Right lobe of liver (tissue), 4 donors: ENCODE measurements around the gene HECTD4.

ENCODE experiments used
- CTCF ChIP-seq, 4 donors: fragments of 200-600 bp in 3 of 4; fragments of 450-650 bp in 1 of 4; IDR thresholded peaks; one replicate each; pipeline versions ENCODE4 v1.5.1 to v1.8.0; 2016 to 2022; ENCODE audit warnings: antibody characterized with exemption in 4 of 4, mild to moderate bottlenecking in 2 of 4
- POLR2A ChIP-seq: fragments of 450-650 bp; IDR thresholded peaks from one replicate; pipeline ENCODE4 v1.6.1; 2017; ENCODE audit warnings: antibody characterized with exemption, mild to moderate bottlenecking
- donor health status: DM: no; HTN: no; CAD: no.
- donor health status: DM: no; HTN: no; CAD: no.
- donor health status: DM: no; HTN: yes; CAD: no.

- TF ChIP-seq POLR2A (no peak), CTCF (IDR thresholded peaks at IDR 0.05) (no peak)
These were observed 147.9 kb downstream of the HECTD4 start for GRCh38 chr12:112234303-112234702.
